CD4-positive, alpha-beta T cell (primary cell): ENCODE measurements around the gene TTC8. TPM values are rescaled to one million over a fixed set of nuclear protein-coding genes. Genes with fewer than 3 reads are reported as not detected.

Source experiments
- ATAC-seq: fragments of 200-7000 bp; cut with Tn5 transposase; one replicate; pipeline ENCODE4 v1.10.0; 2022; ENCODE audit warnings: mild to moderate bottlenecking; ENCODE audit not compliant: poor library complexity
- CTCF ChIA-PET: fragments of 350-600 bp; sonication (Branson Sonifier 250); formaldehyde crosslinking; loops from one replicate; lab custom pipeline; 2021; ENCODE audit warnings: antibody characterized with exemption, inconsistent platforms; lab: Charles Lee
- POLR2A ChIA-PET: fragments of 350-600 bp; sonication (Branson Sonifier 250); formaldehyde crosslinking; loops from one replicate; lab custom pipeline; 2021; ENCODE audit warnings: antibody characterized with exemption, inconsistent platforms; lab: Charles Lee
- DNase-seq, 14 experiments: peaks; one replicate each; pipeline ENCODE4 v3.0.0-alpha.2; 2013 to 2020; ENCODE audit warnings: mixed read lengths in 2 of 14
- H3K27ac ChIP-seq, 2 donors: one replicate each; pipeline versions ENCODE4 v1.5.1 to v1.7.0; 2013; ENCODE audit warnings: low read length in 2 of 2, low read depth in 1 of 2, mild to moderate bottlenecking in 1 of 2
- H3K27me3 ChIP-seq, 2 experiments: 1 replicate in 1 of 2; 2 replicates in 1 of 2; pipeline versions ENCODE4 v1.6.1 to v1.7.0; 2013; ENCODE audit warnings: low read length in 2 of 2, control low read depth in 1 of 2, mild to moderate bottlenecking in 1 of 2, moderate library complexity in 1 of 2; ENCODE audit not compliant: insufficient read depth in 2 of 2, control insufficient read depth in 1 of 2
- H3K36me3 ChIP-seq: one replicate; pipeline ENCODE4 v1.6.1; 2013; ENCODE audit warnings: low read length, control low read depth; ENCODE audit not compliant: insufficient read depth
- H3K4me1 ChIP-seq: one replicate; pipeline ENCODE4 v1.6.1; 2013; ENCODE audit warnings: low read length, control low read depth; ENCODE audit not compliant: insufficient read depth
- H3K4me3 ChIP-seq: one replicate; pipeline ENCODE4 v1.5.1; 2013; ENCODE audit warnings: mild to moderate bottlenecking, low read length, moderate library complexity
- H3K9me3 ChIP-seq, 2 experiments: 1 replicate in 1 of 2; 2 replicates in 1 of 2; pipeline versions ENCODE4 v1.6.1 to v1.7.0; 2013; ENCODE audit warnings: low read length in 2 of 2, mild to moderate bottlenecking in 2 of 2, control low read depth in 1 of 2, moderate library complexity in 1 of 2; ENCODE audit not compliant: control insufficient read depth in 1 of 2, insufficient read depth in 1 of 2
- H3K27ac Mint-ChIP-seq: one replicate; pipeline ENCODE4 v1.8.0; 2020; ENCODE audit warnings: mixed read lengths
- H3K27me3 Mint-ChIP-seq: one replicate; pipeline ENCODE4 v1.8.0; 2021; ENCODE audit warnings: mixed read lengths
- H3K36me3 Mint-ChIP-seq: one replicate; pipeline ENCODE4 v1.8.0; 2021; ENCODE audit warnings: low read depth, mixed read lengths
- H3K4me1 Mint-ChIP-seq: one replicate; pipeline ENCODE4 v1.8.0; 2021; ENCODE audit warnings: low read depth, mixed read lengths
- H3K4me3 Mint-ChIP-seq: one replicate; pipeline ENCODE4 v1.8.0; 2020; ENCODE audit warnings: mild to moderate bottlenecking, mixed read lengths
- H3K9me3 Mint-ChIP-seq: one replicate; pipeline ENCODE4 v1.8.0; 2020; ENCODE audit warnings: mixed read lengths
- CTCF ChIP-seq: fragments of 200-600 bp; IDR thresholded peaks from one replicate; pipeline ENCODE4 v1.8.0; 2022; ENCODE audit warnings: antibody characterized with exemption, mild to moderate bottlenecking
- intact Hi-C, 2 experiments: fragments of 100-400 bp; cut with DNase I in 1 of 2; cut with micrococcal nuclease in 1 of 2; formaldehyde crosslinking; loops; one replicate each; pipeline versions ENCODE4 v1.15.1 to v1.9.0; 2023 to 2025; cut with DNase I, micrococcal nuclease
- total RNA-seq, 174 experiments: library from RNA in 2 of 174; stranded (reverse) in 2 of 174; gene quantifications; one replicate each; pipeline ENCODE4 v1.2.3 and lab custom pipeline; 2021 to 2026

Gene TTC8
- total RNA-seq, 2 experiments from 2014 or later = 1.6 to 2.1 TPM

DNA sequence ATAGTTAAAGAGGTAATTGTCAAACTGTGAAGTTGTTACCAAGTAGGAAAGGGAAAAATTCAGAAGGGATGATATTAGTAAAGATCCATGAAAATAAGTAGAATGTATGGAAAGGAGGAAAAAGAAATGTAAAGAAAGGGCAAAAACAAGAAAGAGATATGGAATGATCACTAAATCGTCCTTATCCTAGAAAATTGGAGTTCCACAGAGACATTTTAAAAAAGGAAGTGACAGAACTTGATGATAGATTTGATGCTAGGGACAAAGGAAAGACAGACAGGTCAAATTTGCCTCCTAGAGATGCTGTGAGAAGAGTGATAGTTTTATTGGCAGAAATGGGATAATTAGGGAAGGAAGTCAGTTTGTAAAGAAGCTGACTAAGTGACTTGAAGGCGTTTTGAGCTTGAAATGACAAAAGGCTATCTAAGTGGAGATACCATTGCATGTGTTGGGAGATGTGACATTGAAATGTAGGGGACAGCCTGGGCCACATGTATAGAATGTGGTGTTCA is 20.6 kb downstream of the TTC8 start:
- POLR2A ChIA-PET = no interaction called here
- Histone ChIP-seq H3K36me3 (no peaks in the 10 kb centered on the region), H3K4me1 (no peaks in the 10 kb centered on the region), H3K27me3 (no peaks in the 10 kb centered on the region), H3K9me3 (no peaks in the 10 kb centered on the region), H3K27ac (no peak overlapping the region), H3K4me3 (no peak overlapping the region)
- ATAC-seq = no peak
- intact Hi-C loops = no loop called here
- H3K4me1 Mint-ChIP-seq = no peaks in the 10 kb centered on the region
- no peak overlapping the region for H3K4me3 Mint-ChIP-seq
- CTCF ChIA-PET = no interaction called here
- no peak for TF ChIP-seq CTCF
- no peaks in the 10 kb centered on the region for H3K9me3 Mint-ChIP-seq
- no peaks in the 10 kb centered on the region for H3K36me3 Mint-ChIP-seq
- no peaks in the 10 kb centered on the region for H3K27me3 Mint-ChIP-seq
- no peak overlapping the region for H3K27ac Mint-ChIP-seq
- DNase-seq = no peak

- H3K4me1 Mint-ChIP-seq = no peaks in the 10 kb centered on the region
- Histone ChIP-seq H3K4me3 (no peak overlapping the region), H3K27ac (no peak overlapping the region), H3K9me3 (no peaks in the 10 kb centered on the region), H3K27me3 (no peaks in the 10 kb centered on the region), H3K4me1 (no peaks in the 10 kb centered on the region), H3K36me3 (no peaks in the 10 kb centered on the region)
- H3K27me3 Mint-ChIP-seq = no peaks in the 10 kb centered on the region
- CTCF ChIA-PET = no interaction called here
- H3K27ac Mint-ChIP-seq = no peak overlapping the region
- H3K9me3 Mint-ChIP-seq = no peaks in the 10 kb centered on the region
- no peaks in the 10 kb centered on the region for H3K36me3 Mint-ChIP-seq
- H3K4me3 Mint-ChIP-seq = no peak overlapping the region
- DNase-seq (no peak), ATAC-seq (no peak)
- POLR2A ChIA-PET = no interaction called here
- intact Hi-C loops = no loop called here
- TF ChIP-seq CTCF = no peak
Measured at GRCh38 chr14:88848571-88848970, 24.1 kb downstream of the TTC8 start.

DNA sequence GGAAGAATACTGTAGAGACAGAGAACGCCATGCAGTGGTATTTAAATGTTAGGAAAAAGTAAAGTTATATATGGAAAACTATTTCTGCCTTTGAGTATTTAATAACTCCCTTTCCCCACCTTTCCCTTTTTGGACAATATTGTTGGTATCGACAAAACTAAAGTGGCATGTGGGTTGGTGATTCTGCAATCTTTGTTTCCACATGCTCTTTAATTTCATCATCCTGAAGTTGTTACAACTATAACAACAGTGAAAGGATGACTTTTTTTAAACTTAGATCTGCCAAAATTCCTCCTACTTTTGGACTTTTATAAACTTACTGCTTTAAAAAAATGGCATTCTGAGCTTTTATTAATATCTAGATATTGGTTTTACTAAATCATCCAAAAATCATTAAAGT is 25.3 kb downstream of the TTC8 start:
- no peaks in the 10 kb centered on the region for H3K4me1 ChIP-seq
- Mint-ChIP-seq H3K4me1 (no peaks in the 10 kb centered on the region), H3K27ac (no peak overlapping the region), H3K36me3 (no peaks in the 10 kb centered on the region), H3K4me3 (no peak overlapping the region), H3K27me3 (no peaks in the 10 kb centered on the region), H3K9me3 (no peaks in the 10 kb centered on the region)
- intact Hi-C loops = no loop called here
- no peak for TF ChIP-seq CTCF
- H3K27me3 ChIP-seq = no peaks in the 10 kb centered on the region
- DNase-seq (no peak), ATAC-seq (no peak)
- no peak overlapping the region for H3K4me3 ChIP-seq
- CTCF ChIA-PET = no interaction called here
- H3K27ac ChIP-seq = no peak overlapping the region
- POLR2A ChIA-PET = interaction anchor here (0.7 kb wide), 1 partner anchor 35 kb away, joined by 3 read pairs; no protein-coding TSS in a partner anchor
- no peaks in the 10 kb centered on the region for H3K36me3 ChIP-seq
- no peaks in the 10 kb centered on the region for H3K9me3 ChIP-seq
